Measurements from ENCODE around the gene ITLN1. TPM values are rescaled to one million over a fixed set of nuclear protein-coding genes. Genes with fewer than 3 reads are reported as not detected.
"Not testable (repeated sequence)": the region's sequence is repeated elsewhere in the genome, so short reads cannot be mapped to it uniquely, and the experiment has no call there.

ITLN1 gene
- total RNA-seq, 1 donor from 2014 or later, result 2.2 TPM

DNA sequence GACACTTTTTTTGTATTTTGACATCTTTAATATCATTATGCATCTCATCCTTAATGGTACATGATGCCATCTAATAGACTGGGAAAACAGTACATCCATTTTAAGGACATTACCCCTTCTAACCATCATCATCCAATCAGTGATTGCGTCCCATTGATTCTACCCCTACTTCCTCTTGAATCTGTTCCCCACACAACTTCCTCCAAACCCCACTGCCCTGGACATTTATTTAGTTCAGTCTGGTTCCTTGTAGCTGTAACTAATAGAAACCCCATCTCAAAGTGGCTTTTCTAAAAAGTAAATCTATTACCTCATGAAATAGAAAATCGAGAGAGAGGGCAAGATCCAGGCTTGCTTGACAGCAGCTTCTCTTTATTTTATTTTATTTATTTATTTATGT, 2.1 kb upstream of the ITLN1 start:
- H3K27ac ChIP-seq, result no peak overlapping the region
- H3K27me3 ChIP-seq, result no peaks in the 10 kb centered on the region
- H3K36me3 ChIP-seq, result no peaks in the 10 kb centered on the region
- H3K4me1 ChIP-seq, result no peaks in the 10 kb centered on the region
- H3K4me3 ChIP-seq, result no peak overlapping the region
- TF ChIP-seq, protein P1, sequence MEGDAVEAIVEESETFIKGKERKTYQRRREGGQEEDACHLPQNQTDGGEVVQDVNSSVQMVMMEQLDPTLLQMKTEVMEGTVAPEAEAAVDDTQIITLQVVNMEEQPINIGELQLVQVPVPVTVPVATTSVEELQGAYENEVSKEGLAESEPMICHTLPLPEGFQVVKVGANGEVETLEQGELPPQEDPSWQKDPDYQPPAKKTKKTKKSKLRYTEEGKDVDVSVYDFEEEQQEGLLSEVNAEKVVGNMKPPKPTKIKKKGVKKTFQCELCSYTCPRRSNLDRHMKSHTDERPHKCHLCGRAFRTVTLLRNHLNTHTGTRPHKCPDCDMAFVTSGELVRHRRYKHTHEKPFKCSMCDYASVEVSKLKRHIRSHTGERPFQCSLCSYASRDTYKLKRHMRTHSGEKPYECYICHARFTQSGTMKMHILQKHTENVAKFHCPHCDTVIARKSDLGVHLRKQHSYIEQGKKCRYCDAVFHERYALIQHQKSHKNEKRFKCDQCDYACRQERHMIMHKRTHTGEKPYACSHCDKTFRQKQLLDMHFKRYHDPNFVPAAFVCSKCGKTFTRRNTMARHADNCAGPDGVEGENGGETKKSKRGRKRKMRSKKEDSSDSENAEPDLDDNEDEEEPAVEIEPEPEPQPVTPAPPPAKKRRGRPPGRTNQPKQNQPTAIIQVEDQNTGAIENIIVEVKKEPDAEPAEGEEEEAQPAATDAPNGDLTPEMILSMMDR (IDR thresholded peaks at IDR 0.05), result no peak
- intact Hi-C loops (cut with DNase I), result no loop called here
- H3K9me3 ChIP-seq, result no peaks in the 10 kb centered on the region
- DNase-seq (ENCODE audit: low spot score in 2 of 2), result no peak

DNA sequence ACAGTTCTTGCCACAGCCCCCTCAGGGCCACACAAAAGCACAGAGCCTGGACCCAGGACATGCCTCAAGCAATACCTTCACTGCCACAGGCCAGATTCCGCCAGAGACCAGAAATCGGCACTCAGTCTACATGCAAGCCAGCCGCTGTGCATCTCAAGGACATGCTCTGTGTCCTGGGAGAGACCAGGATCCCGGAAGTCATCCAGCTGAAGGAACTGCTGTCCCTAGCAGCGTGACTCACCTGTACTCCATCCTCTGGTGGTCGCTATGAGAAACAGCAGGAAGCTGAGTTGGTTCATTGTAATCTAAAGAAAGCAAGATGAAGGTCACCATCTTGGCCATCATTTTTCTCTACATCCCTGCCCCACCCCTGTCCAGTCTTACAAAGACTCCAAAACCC, 401 bp downstream of the ITLN1 start:
- intact Hi-C loops (cut with DNase I), result no loop called here
- TF ChIP-seq, protein P1 (IDR thresholded peaks at IDR 0.05), result peak in 2 of 3 experiments; percentile 16 to 17
- no peaks in the 10 kb centered on the region for H3K36me3 ChIP-seq
- no peak for DNase-seq (ENCODE audit: low spot score in 2 of 2)
- no peaks in the 10 kb centered on the region for H3K27me3 ChIP-seq
- no peak overlapping the region for H3K27ac ChIP-seq
- no peak overlapping the region for H3K4me3 ChIP-seq
- H3K9me3 ChIP-seq, result no peaks in the 10 kb centered on the region
- no peaks in the 10 kb centered on the region for H3K4me1 ChIP-seq

DNA sequence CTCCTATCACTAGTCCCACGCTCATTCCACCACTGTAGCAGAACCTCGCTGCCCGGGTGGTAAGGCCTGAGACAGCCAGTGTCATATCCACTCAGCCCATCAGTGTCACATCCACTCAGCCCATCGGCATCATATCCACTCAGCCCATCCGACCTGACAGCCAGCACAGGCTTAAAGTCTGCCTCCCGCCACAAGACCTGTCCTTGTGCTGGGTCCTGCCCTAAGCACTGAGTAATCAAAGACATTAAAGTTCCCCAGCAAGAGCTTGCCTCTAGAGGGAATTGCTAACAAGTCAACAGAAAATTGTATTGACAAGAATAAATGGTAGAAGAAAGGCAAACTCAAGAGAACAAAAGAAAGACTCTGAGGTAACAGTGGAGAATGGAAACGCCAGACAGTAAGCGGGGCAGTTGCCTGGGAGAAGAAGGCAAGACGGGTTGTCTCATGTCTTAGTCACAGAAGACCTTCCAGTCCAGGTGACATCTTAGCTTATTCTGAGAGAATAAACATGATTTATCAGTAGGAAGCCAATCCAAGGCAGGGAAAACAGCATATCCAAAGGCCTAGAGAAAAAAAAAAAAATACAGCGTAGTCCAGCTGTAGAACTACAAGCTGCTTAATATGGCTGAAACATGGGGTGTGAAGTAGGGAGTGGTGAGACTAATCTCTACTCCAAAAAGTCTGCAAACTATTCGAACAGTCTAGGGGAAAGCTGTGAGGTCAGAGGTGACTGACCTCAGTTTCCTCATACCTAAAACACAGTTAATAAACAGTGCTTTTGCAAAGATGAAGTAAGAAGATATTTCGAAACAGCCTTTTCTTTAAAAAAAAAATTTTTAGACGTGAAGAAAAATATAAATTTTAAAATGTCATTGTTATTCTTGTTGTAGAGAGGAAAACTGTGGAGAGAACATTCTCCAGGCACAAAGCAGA, 1.1 kb downstream of the ITLN1 start:
- TF ChIP-seq, protein P1 (IDR thresholded peaks at IDR 0.05), result no peak
- Histone ChIP-seq H3K4me3 (no peak overlapping the region), H3K27me3 (no peaks in the 10 kb centered on the region), H3K27ac (no peak overlapping the region), H3K4me1 (no peaks in the 10 kb centered on the region), H3K9me3 (no peaks in the 10 kb centered on the region), H3K36me3 (no peaks in the 10 kb centered on the region)
- intact Hi-C loops (cut with DNase I), result no loop called here
- no peak for DNase-seq (ENCODE audit: low spot score in 2 of 2)

DNA sequence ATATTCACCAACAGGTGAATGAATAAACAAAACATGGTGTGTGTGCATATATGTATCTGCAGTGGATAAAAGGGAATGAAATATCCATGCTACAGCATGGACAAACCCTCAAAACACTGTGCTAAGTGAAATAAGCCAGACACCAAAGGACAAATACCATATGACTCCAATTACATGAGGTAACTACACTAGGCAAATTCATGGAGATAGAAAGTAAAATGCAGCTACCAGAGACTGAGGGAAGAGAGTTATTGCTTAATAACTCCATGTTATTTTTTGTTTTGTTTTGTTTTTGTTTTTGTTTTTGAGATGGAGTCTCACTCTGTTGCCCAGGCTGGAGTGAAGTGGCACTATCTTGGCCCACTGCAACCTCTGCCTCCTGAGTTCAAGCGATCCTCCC, 2.4 kb downstream of the ITLN1 start:
- Histone ChIP-seq H3K27ac (no peak overlapping the region), H3K9me3 (no peaks in the 10 kb centered on the region), H3K4me1 (no peaks in the 10 kb centered on the region), H3K27me3 (no peaks in the 10 kb centered on the region), H3K4me3 (no peak overlapping the region), H3K36me3 (no peaks in the 10 kb centered on the region)
- TF ChIP-seq, protein P1 (IDR thresholded peaks at IDR 0.05), result no peak
- intact Hi-C loops (cut with DNase I), result no loop called here
- no peak for DNase-seq (ENCODE audit: low spot score in 2 of 2)

DNA sequence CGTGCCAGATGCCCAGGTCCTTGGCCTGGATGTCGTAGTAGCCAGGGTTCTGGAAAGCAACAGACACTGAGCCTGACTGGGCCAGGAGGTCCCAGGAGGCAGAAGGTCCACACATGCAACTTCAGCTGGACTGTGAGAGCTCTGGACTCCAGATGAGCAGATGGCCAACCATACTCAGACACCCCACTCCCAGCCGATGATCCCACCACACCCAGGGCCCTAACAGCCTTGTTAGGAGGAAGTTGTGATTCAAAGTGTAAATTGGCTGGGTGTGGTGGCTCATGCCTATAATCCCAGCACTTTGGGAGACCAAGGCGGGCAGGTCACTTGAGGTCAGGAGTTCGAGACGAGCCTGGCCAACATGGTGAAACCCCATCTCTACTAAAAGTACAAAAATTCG, 3.7 kb downstream of the ITLN1 start:
- intact Hi-C loops (cut with DNase I); H3K4me3 ChIP-seq; DNase-seq (ENCODE audit: low spot score in 2 of 2); H3K27me3 ChIP-seq; H3K9me3 ChIP-seq; H3K4me1 ChIP-seq; H3K27ac ChIP-seq; H3K36me3 ChIP-seq: not testable (repeated sequence)

DNA sequence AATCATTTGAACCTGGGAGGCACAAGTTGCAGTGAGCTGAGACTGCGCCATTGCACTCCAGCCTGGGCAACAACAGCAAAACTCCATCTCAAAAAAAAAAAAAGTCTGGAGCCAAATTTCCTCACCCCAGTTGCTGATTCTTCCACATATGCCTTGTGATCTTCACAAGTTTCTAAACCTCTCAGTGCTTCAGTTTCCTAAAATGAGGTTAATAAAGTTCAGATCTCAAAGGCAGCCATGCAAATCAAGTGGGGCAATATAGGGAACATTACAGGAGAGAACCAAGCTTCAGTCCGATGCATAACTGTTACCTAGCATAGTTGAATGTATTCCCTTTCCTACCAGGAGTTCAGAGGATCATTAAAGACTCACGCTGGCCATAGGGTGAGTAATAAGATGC, 4.8 kb downstream of the ITLN1 start:
- intact Hi-C loops (cut with DNase I), result no loop called here
- Histone ChIP-seq H3K27ac (no peak overlapping the region), H3K36me3 (no peaks in the 10 kb centered on the region), H3K4me1 (no peaks in the 10 kb centered on the region), H3K4me3 (no peak overlapping the region), H3K27me3 (no peaks in the 10 kb centered on the region), H3K9me3 (no peaks in the 10 kb centered on the region)
- TF ChIP-seq, protein P1 (IDR thresholded peaks at IDR 0.05), result no peak
- no peak for DNase-seq (ENCODE audit: low spot score in 2 of 2)
